Smooth muscle cell (in vitro differentiated cells): Measurements from ENCODE around the gene PTPRD. TPM values are rescaled to one million over a fixed set of nuclear protein-coding genes. Genes with fewer than 3 reads are reported as not detected.

Experiments
- DNase-seq: peaks from one replicate; lab custom pipeline; 2025; ENCODE audit not compliant: unreplicated experiment; lab: John Stamatoyannopoulos, UW
- H2AFZ ChIP-seq: fragments of 200-600 bp; sonication (generic); 2 replicates; pipeline ENCODE4 v1.6.0; 2016; ENCODE audit warnings: antibody characterized with exemption, low read depth, mild to moderate bottlenecking
- H3F3A ChIP-seq: fragments of 200-600 bp; sonication (generic); 2 replicates; pipeline ENCODE4 v1.6.0; 2017; ENCODE audit warnings: antibody characterized with exemption, low read depth
- H3K27ac ChIP-seq: fragments of 200-600 bp; sonication (generic); 2 replicates; pipeline ENCODE4 v1.5.1; 2016; ENCODE audit warnings: low read depth, mild to moderate bottlenecking
- H3K27me3 ChIP-seq: fragments of 200-600 bp; sonication (generic); 2 replicates; pipeline ENCODE4 v1.6.1; 2016; ENCODE audit warnings: low read depth, mild to moderate bottlenecking
- H3K36me3 ChIP-seq: fragments of 200-600 bp; sonication (generic); 2 replicates; pipeline ENCODE4 v1.5.1; 2016; ENCODE audit warnings: low read depth
- H3K4me1 ChIP-seq: fragments of 200-600 bp; sonication (generic); 2 replicates; pipeline ENCODE4 v1.5.1; 2016; ENCODE audit warnings: low read depth
- H3K4me2 ChIP-seq: fragments of 200-600 bp; sonication (generic); 2 replicates; pipeline ENCODE4 v1.6.0; 2016; ENCODE audit warnings: mild to moderate bottlenecking
- H3K4me3 ChIP-seq: fragments of 200-600 bp; sonication (generic); 2 replicates; pipeline ENCODE4 v1.5.1; 2016; ENCODE audit warnings: mild to moderate bottlenecking
- H3K79me2 ChIP-seq: fragments of 200-600 bp; sonication (generic); 2 replicates; pipeline ENCODE4 v1.6.0; 2016; ENCODE audit warnings: low read depth, mild to moderate bottlenecking
- H3K9ac ChIP-seq: fragments of 200-600 bp; sonication (generic); 2 replicates; pipeline ENCODE4 v1.6.0; 2016; ENCODE audit warnings: low read depth
- H3K9me3 ChIP-seq: fragments of 200-600 bp; sonication (generic); replicated peaks from 2 replicates; pipeline ENCODE4 v1.5.1; 2016; ENCODE audit warnings: low read depth
- H4K20me1 ChIP-seq: fragments of 200-600 bp; sonication (generic); 2 replicates; pipeline ENCODE4 v1.6.0; 2016; ENCODE audit warnings: low read depth
- CTCF ChIP-seq: fragments of 200-600 bp; sonication (generic); IDR thresholded peaks from 2 replicates; pipeline ENCODE4 v1.5.1; 2017; ENCODE audit warnings: borderline replicate concordance, mild to moderate bottlenecking, antibody characterized with exemption; ENCODE audit not compliant: insufficient read depth, poor library complexity, severe bottlenecking
- WGBS: methylation state at CpG from one replicate; pipeline ENCODE4 v1.1.7; 2016; ENCODE audit warnings: low lambda C conversion rate; 5-methylcytosine and 5-hydroxymethylcytosine counted together
- polyA plus RNA-seq: library from polyadenylated mRNA; unstranded; fragments of >200 nt; fragmentation: Nextera tagmentation; extraction: Ambion mirVana; gene quantifications from 2 replicates; pipeline ENCODE4 v1.2.1, GENCODE V29; 2016
- total RNA-seq: library from RNA; depleted of rRNA; stranded (reverse); fragments of >200 nt; gene quantifications from 2 replicates; pipeline ENCODE4 v1.2.3, GENCODE V29; 2014

The PTPRD gene
- total and polyA plus RNA-seq, 2 experiments from 2014 or later: 6.5 to 61.0 TPM

- Histone ChIP-seq H3F3A (no peaks in the 10 kb centered on the region), H3K36me3 (no peaks in the 10 kb centered on the region), H2AFZ (peak overlapping the region; percentile 4), H4K20me1 (no peaks in the 10 kb centered on the region), H3K79me2 (no peaks in the 10 kb centered on the region), H3K4me3 (no peak overlapping the region), H3K4me1 (no peaks in the 10 kb centered on the region), H3K9ac (no peak overlapping the region), H3K27ac (no peak overlapping the region), H3K4me2 (peak overlapping the region; percentile 11), H3K27me3 (no peaks in the 10 kb centered on the region), H3K9me3 (no peaks in the 10 kb centered on the region)
- no peak for DNase-seq
- no peak for TF ChIP-seq CTCF
- WGBS: 24% methylated on average over 4 of the region's 4 CpGs
These were observed 1717.5 kb downstream of the PTPRD start for GRCh38 chr9:8895106-8895860.

DNA sequence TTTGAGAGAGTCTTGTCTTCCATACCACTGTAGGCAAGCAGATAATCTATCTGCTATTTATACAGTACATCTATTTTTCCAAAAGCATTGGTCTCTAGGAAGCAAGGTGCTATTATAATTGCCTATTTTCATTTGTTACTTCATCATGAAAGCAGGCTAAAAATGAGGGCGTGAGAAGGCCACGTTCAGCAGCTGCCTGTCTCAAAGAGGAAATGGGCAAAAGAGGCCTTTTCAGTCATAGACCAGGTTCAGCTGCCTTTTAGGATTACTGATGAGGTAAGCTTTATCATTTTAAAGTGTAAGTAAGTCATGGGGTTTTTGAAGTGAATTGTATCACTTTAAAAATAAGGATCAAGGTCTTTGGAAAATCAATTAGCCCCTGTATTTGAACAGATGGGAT is 1722.1 kb downstream of the PTPRD start:
- no peaks in the 10 kb centered on the region for H3K27me3 ChIP-seq
- H3K9me3 ChIP-seq: no peaks in the 10 kb centered on the region
- H3F3A ChIP-seq: no peaks in the 10 kb centered on the region
- no peak overlapping the region for H3K27ac ChIP-seq
- H3K9ac ChIP-seq: no peak overlapping the region
- no peak overlapping the region for H3K4me3 ChIP-seq
- no peak for TF ChIP-seq CTCF
- WGBS: 88% methylated on average over 2 of the region's 2 CpGs
- H3K4me2 ChIP-seq: no peak overlapping the region
- H3K4me1 ChIP-seq: no peaks in the 10 kb centered on the region
- H2AFZ ChIP-seq: no peak overlapping the region
- H3K79me2 ChIP-seq: no peaks in the 10 kb centered on the region
- no peak for DNase-seq
- H3K36me3 ChIP-seq: no peaks in the 10 kb centered on the region
- no peaks in the 10 kb centered on the region for H4K20me1 ChIP-seq

GRCh38 chr9:8889100-8889499 is 1723.7 kb downstream of the PTPRD start:
- Histone ChIP-seq H3K27me3 (no peaks in the 10 kb centered on the region), H3K4me3 (no peak overlapping the region), H3K79me2 (no peaks in the 10 kb centered on the region), H3K9ac (no peak overlapping the region), H2AFZ (no peak overlapping the region), H3K27ac (no peak overlapping the region), H3K4me1 (no peaks in the 10 kb centered on the region), H3K4me2 (no peak overlapping the region), H3F3A (no peaks in the 10 kb centered on the region), H3K36me3 (no peaks in the 10 kb centered on the region), H3K9me3 (no peaks in the 10 kb centered on the region), H4K20me1 (no peaks in the 10 kb centered on the region)
- WGBS: 95% methylated on average over 1 of the region's 1 CpG
- DNase-seq: no peak
- no peak for TF ChIP-seq CTCF

DNA sequence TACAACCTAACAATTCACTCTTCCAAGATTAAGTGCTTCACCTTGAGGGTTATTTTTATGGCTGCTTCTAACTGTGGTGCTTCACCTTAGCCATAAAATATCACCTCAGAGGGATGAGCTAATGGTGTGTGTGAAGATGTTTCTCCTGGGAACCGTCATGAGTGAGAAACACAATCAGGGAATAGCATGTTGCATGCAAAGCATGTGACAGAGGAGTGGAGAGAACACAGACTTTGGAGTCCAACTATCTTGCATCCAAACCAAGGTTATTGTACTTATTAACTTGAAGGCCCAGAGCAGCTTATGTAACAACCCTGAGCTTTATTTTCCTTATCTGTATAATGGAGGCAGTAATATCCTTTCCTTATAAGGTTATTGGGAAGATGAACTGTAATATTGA is 1724.2 kb downstream of the PTPRD start:
- no peak for TF ChIP-seq CTCF
- Histone ChIP-seq H3K36me3 (no peaks in the 10 kb centered on the region), H3K4me1 (no peaks in the 10 kb centered on the region), H3K4me3 (no peak overlapping the region), H3K4me2 (no peak overlapping the region), H3K27me3 (no peaks in the 10 kb centered on the region), H3F3A (no peaks in the 10 kb centered on the region), H3K79me2 (no peaks in the 10 kb centered on the region), H3K9ac (no peak overlapping the region), H3K9me3 (no peaks in the 10 kb centered on the region), H4K20me1 (no peaks in the 10 kb centered on the region), H3K27ac (no peak overlapping the region), H2AFZ (no peak overlapping the region)
- no peak for DNase-seq
- 84% methylated on average over 1 of the region's 1 CpG for WGBS
